H1 (cell line): ENCODE results near the gene GON4L. TPM values are rescaled to one million over a fixed set of nuclear protein-coding genes. Genes with fewer than 3 reads are reported as not detected.

Experiments
- CTCF ChIA-PET: fragments of 300-600 bp; sonication (Branson Sonifier 250); formaldehyde crosslinking; loops from one replicate; lab custom pipeline; 2021; ENCODE audit not compliant: partially characterized antibody; lab: Charles Lee
- POLR2A ChIA-PET: fragments of 300-600 bp; sonication (Branson Sonifier 250); formaldehyde crosslinking; loops from one replicate; lab custom pipeline; 2021; ENCODE audit warnings: inconsistent platforms; ENCODE audit not compliant: partially characterized antibody; lab: Charles Lee
- DNase-seq, 2 experiments: peaks; one replicate each; pipeline versions ENCODE4 v3.0.0 to v3.0.0-alpha.2; 2010 to 2022; ENCODE audit warnings: low spot score in 2 of 2, low read depth in 1 of 2, mixed read lengths in 1 of 2
- FAIRE-seq: peaks from 2 replicates; lab custom pipeline; 2011; peaks lifted over from hg19 to GRCh38; lab: Jason Lieb, UNC
- H2AFZ ChIP-seq: 2 replicates; pipeline ENCODE4 v1.8.1; 2012; ENCODE audit warnings: low read length, inconsistent platforms
- H2AK5ac ChIP-seq: 2 replicates; pipeline ENCODE4 v1.6.1; 2013; ENCODE audit warnings: low read depth, low read length
- H2BK120ac ChIP-seq: replicated peaks from 2 replicates; pipeline ENCODE3; 2013; ENCODE audit warnings: low read depth, low read length, inconsistent platforms
- H2BK12ac ChIP-seq: 2 replicates; pipeline ENCODE4 v1.6.1; 2013; ENCODE audit warnings: low read depth, low read length
- H2BK15ac ChIP-seq: 2 replicates; pipeline ENCODE4 v1.6.1; 2013; ENCODE audit warnings: low read length
- H2BK20ac ChIP-seq: 2 replicates; pipeline ENCODE4 v1.6.1; 2013; ENCODE audit warnings: low read length
- H2BK5ac ChIP-seq: 2 replicates; pipeline ENCODE4 v1.6.1; 2013; ENCODE audit warnings: low read depth, low read length
- H3K14ac ChIP-seq: 2 replicates; pipeline ENCODE4 v1.6.1; 2013; ENCODE audit warnings: inconsistent platforms; ENCODE audit not compliant: insufficient read length
- H3K18ac ChIP-seq: 2 replicates; pipeline ENCODE4 v1.6.1; 2013; ENCODE audit warnings: low read length; ENCODE audit errors: extremely low read depth
- H3K23ac ChIP-seq: 2 replicates; pipeline ENCODE4 v1.6.1; 2013; ENCODE audit warnings: inconsistent platforms; ENCODE audit not compliant: insufficient read length
- H3K23me2 ChIP-seq: 2 replicates; pipeline ENCODE4 v1.6.1; 2013; ENCODE audit warnings: low read depth, low read length
- H3K27ac ChIP-seq: 2 replicates; pipeline ENCODE4 v1.6.1; 2011; ENCODE audit warnings: low read depth, low read length, inconsistent platforms
- H3K27me3 ChIP-seq, 4 experiments: replicated peaks in 1 of 4; 1 replicate in 1 of 4; 2 replicates in 3 of 4; pipeline versions ENCODE4 v1.6.1 to v1.8.1; 2011 to 2013; ENCODE audit warnings: low read length in 3 of 4, mild to moderate bottlenecking in 3 of 4, inconsistent platforms in 2 of 4, mixed read lengths in 2 of 4, moderate library complexity in 1 of 4; ENCODE audit not compliant: control insufficient read depth in 3 of 4, insufficient read depth in 3 of 4; ENCODE audit errors: extremely low read depth in 1 of 4
- H3K36me3 ChIP-seq, 4 experiments: 2 replicates each; pipeline versions ENCODE4 v1.6.1 to v1.8.1; 2011 to 2013; ENCODE audit warnings: mild to moderate bottlenecking in 4 of 4, low read length in 3 of 4, moderate library complexity in 2 of 4, control low read depth in 1 of 4, inconsistent platforms in 1 of 4; ENCODE audit not compliant: insufficient read depth in 4 of 4, control insufficient read depth in 2 of 4
- H3K4ac ChIP-seq: replicated peaks from 2 replicates; pipeline ENCODE3; 2013; ENCODE audit warnings: low read length, low read depth, mixed read lengths, inconsistent platforms; ENCODE audit not compliant: insufficient read length
- H3K4me1 ChIP-seq, 4 experiments: replicated peaks in 1 of 4; 1 replicate in 1 of 4; 2 replicates in 3 of 4; pipeline versions ENCODE4 v1.6.1 to v1.8.1; 2011 to 2013; ENCODE audit warnings: low read length in 3 of 4, inconsistent platforms in 2 of 4, mixed read lengths in 1 of 4; ENCODE audit not compliant: insufficient read depth in 4 of 4, control insufficient read depth in 3 of 4
- H3K4me2 ChIP-seq, 2 experiments: 2 replicates each; pipeline versions ENCODE4 v1.6.1 to v1.8.1; 2011 to 2013; ENCODE audit warnings: low read depth in 2 of 2, low read length in 2 of 2, control low read depth in 1 of 2, inconsistent platforms in 1 of 2, mild to moderate bottlenecking in 1 of 2; ENCODE audit not compliant: insufficient read depth in 1 of 2
- H3K4me3 ChIP-seq, 4 experiments: fragments of 200-600, 300-600 bp in 1 of 4; sonication (generic), shearing (Covaris generic), sonication (Bioruptor Twin) in 1 of 4; 2 replicates each; pipeline versions ENCODE4 v1.5.1 to v1.8.1; 2011 to 2016; ENCODE audit warnings: low read length in 4 of 4, low read depth in 3 of 4, control low read depth in 2 of 4, inconsistent platforms in 2 of 4, mild to moderate bottlenecking in 2 of 4, mixed read lengths in 1 of 4, moderate library complexity in 1 of 4; ENCODE audit not compliant: insufficient read depth in 2 of 4; ENCODE audit errors: extremely low read depth in 1 of 4
- H3K56ac ChIP-seq: replicated peaks from 2 replicates; pipeline ENCODE3; 2013; ENCODE audit warnings: low read depth, mild to moderate bottlenecking, mixed read lengths, low read length, inconsistent platforms; ENCODE audit not compliant: insufficient read length
- H3K79me1 ChIP-seq: 2 replicates; pipeline ENCODE4 v1.6.1; 2013; ENCODE audit warnings: low read depth, low read length, control low read depth
- H3K79me2 ChIP-seq, 2 experiments: 2 replicates each; pipeline versions ENCODE4 v1.6.1 to v1.8.1; 2012 to 2013; ENCODE audit warnings: low read length in 2 of 2, mild to moderate bottlenecking in 2 of 2, inconsistent platforms in 1 of 2; ENCODE audit not compliant: insufficient read depth in 2 of 2, control insufficient read depth in 1 of 2
- H3K9ac ChIP-seq, 4 experiments: replicated peaks in 1 of 4; 1 replicate in 1 of 4; 2 replicates in 3 of 4; pipeline versions ENCODE4 v1.6.1 to v1.8.1; 2011 to 2013; ENCODE audit warnings: low read depth in 3 of 4, low read length in 3 of 4, control low read depth in 2 of 4, mild to moderate bottlenecking in 2 of 4, moderate library complexity in 2 of 4, inconsistent platforms in 1 of 4; ENCODE audit errors: extremely low read depth in 1 of 4
- H3K9me3 ChIP-seq, 2 experiments: 2 replicates each; pipeline versions ENCODE4 v1.6.1 to v1.8.1; 2012 to 2013; ENCODE audit warnings: mild to moderate bottlenecking in 2 of 2, moderate library complexity in 2 of 2, control low read depth in 1 of 2, inconsistent platforms in 1 of 2, low read depth in 1 of 2, low read length in 1 of 2, mixed read lengths in 1 of 2; ENCODE audit not compliant: insufficient read depth in 2 of 2
- H4K20me1 ChIP-seq, 2 experiments: replicated peaks in 1 of 2; 2 replicates each; pipeline versions ENCODE3 to v1.8.1; 2011 to 2013; ENCODE audit warnings: inconsistent platforms in 2 of 2, low read length in 2 of 2, mild to moderate bottlenecking in 1 of 2; ENCODE audit not compliant: insufficient read depth in 2 of 2, control insufficient read depth in 1 of 2
- H4K5ac ChIP-seq: 2 replicates; pipeline ENCODE4 v1.6.1; 2013; ENCODE audit warnings: low read length, low read depth, mixed read lengths, inconsistent platforms; ENCODE audit not compliant: insufficient read length
- H4K8ac ChIP-seq: 2 replicates; pipeline ENCODE4 v1.8.0; 2013; ENCODE audit warnings: mild to moderate bottlenecking, moderate library complexity, low read length, inconsistent platforms; ENCODE audit not compliant: insufficient read depth; ENCODE audit errors: extremely low read depth
- H4K91ac ChIP-seq: replicated peaks from 2 replicates; pipeline ENCODE3; 2013; ENCODE audit warnings: low read length, mixed read lengths, inconsistent platforms; ENCODE audit not compliant: insufficient read length
- CHD2 ChIP-seq: IDR thresholded peaks from 2 replicates; pipeline ENCODE4 v1.6.1; 2012; ENCODE audit warnings: low read length, improper control_type of control experiment
- JUN ChIP-seq: IDR thresholded peaks from 2 replicates; pipeline ENCODE4 v1.6.1; 2011; ENCODE audit warnings: low read depth, mild to moderate bottlenecking, improper control_type of control experiment, low read length
- KDM4A ChIP-seq: IDR thresholded peaks from one replicate; pipeline ENCODE4 v1.7.1; 2012; ENCODE audit warnings: low read depth, mild to moderate bottlenecking, moderate library complexity, low read length, inconsistent platforms; ENCODE audit not compliant: severe bottlenecking
- NANOG ChIP-seq: IDR thresholded peaks from 2 replicates; pipeline ENCODE4 v1.6.1; 2011; ENCODE audit warnings: low read length, low read depth, mild to moderate bottlenecking, inconsistent platforms; ENCODE audit not compliant: insufficient read depth, poor library complexity, severe bottlenecking
- POLR2A ChIP-seq, 2 experiments: IDR thresholded peaks; 1 replicate in 1 of 2; 2 replicates in 1 of 2; pipeline ENCODE4 v1.6.1; 2011; ENCODE audit warnings: low read depth in 2 of 2, low read length in 2 of 2, mild to moderate bottlenecking in 2 of 2; ENCODE audit errors: control extremely low read depth in 1 of 2
- RFX5 ChIP-seq: IDR thresholded peaks from 2 replicates; pipeline ENCODE4 v1.6.1; 2011; ENCODE audit warnings: low read depth, low read length, improper control_type of control experiment, borderline replicate concordance
- RNF2 ChIP-seq: fragments of 200-900, 300-1000 bp; sonication (generic); IDR thresholded peaks from 2 replicates; pipeline ENCODE4 v1.7.1; 2016; ENCODE audit warnings: borderline replicate concordance, low read depth, mild to moderate bottlenecking, antibody characterized with exemption, low read length; ENCODE audit not compliant: poor library complexity, severe bottlenecking; ENCODE audit errors: missing control alignments
- SAP30 ChIP-seq: fragments of 300-600 bp; sonication (generic); IDR thresholded peaks from 2 replicates; pipeline ENCODE4 v1.7.1; 2012; ENCODE audit warnings: low read length, moderate library complexity, mild to moderate bottlenecking, inconsistent platforms; ENCODE audit not compliant: insufficient read depth, insufficient replicate concordance
- SIN3A ChIP-seq, 2 experiments: IDR thresholded peaks in 1 of 2; conservative IDR thresholded peaks in 1 of 2; 2 replicates each; pipeline ENCODE4 v1.6.1; 2011 to 2012; ENCODE audit warnings: low read length in 2 of 2, improper control_type of control experiment in 1 of 2, low read depth in 1 of 2, mild to moderate bottlenecking in 1 of 2
- SUZ12 ChIP-seq: fragments of 200-600 bp; sonication (generic); IDR thresholded peaks from 2 replicates; pipeline ENCODE4 v1.6.1; 2012; ENCODE audit warnings: mild to moderate bottlenecking, inconsistent platforms, low read length, moderate library complexity, mixed read lengths
- WGBS, 2 experiments: shearing (Covaris generic) in 1 of 2; methylation state at CpG; one replicate each; pipeline versions ENCODE4 v1.1.6 to v1.1.7; 2013 to 2015; ENCODE audit warnings: low lambda C conversion rate in 2 of 2, mixed read lengths in 2 of 2, inconsistent platforms in 1 of 2, low coverage in 1 of 2, missing lambda C conversion rate in 1 of 2; ENCODE audit not compliant: insufficient replicate concordance in 2 of 2, insufficient coverage in 1 of 2, insufficient read length in 1 of 2; ENCODE audit errors: extremely low coverage in 1 of 2, missing lambda C conversion rate in 1 of 2; 5-methylcytosine and 5-hydroxymethylcytosine counted together
- polyA plus RNA-seq, 7 experiments: library from polyadenylated mRNA; depleted of rRNA in 3 of 7; stranded (reverse) in 5 of 7; unstranded in 2 of 7; fragments of >200 nt in 5 of 7; fragments of 200-250 nt in 2 of 7; gene quantifications; 1 replicate in 5 of 7; 2 replicates in 1 of 7; 4 replicates in 1 of 7; pipeline versions ENCODE4 v1.2.1 to v1.2.3, GENCODE V29; 2011 to 2013; ENCODE audit warnings: missing spikeins in 2 of 7, mixed read lengths in 2 of 7
- total RNA-seq: library from RNA; stranded (reverse); fragmentation: NEBNext Ultra II Directional; extraction: Animal tissue kit (Norgen Biotek cat#: 25700); gene quantifications from 2 replicates; pipeline ENCODE4 v1.2.1, GENCODE V29; 2021
- TF ChIP-seq, protein P1 (sequence below), 3 experiments: IDR thresholded peaks; 1 replicate in 2 of 3; 2 replicates in 1 of 3; pipeline versions ENCODE4 v1.5.1 to v1.6.1; 2011; ENCODE audit warnings: low read length in 3 of 3, mild to moderate bottlenecking in 3 of 3, inconsistent platforms in 2 of 3, low read depth in 1 of 3, moderate library complexity in 1 of 3; ENCODE audit not compliant: insufficient read depth in 1 of 3; ENCODE audit errors: control extremely low read depth in 1 of 3

GON4L gene
- total and polyA plus RNA-seq, 2 of the 8 experiments (the other 6 are each of a cell fraction or from before 2014, with no cell fraction given): 26.2 to 52.1 TPM

GRCh38 chr1:155777582-155777981 lies 79.4 kb downstream of the GON4L start:
- Histone ChIP-seq H3K79me2 (no peaks in the 10 kb centered on the region), H2BK20ac (no peak overlapping the region), H3K27ac (no peak overlapping the region), H4K8ac (no peak overlapping the region), H3K4me1 (no peaks in the 10 kb centered on the region), H3K23me2 (no peaks in the 10 kb centered on the region), H3K4me2 (no peak overlapping the region), H2AFZ (no peak overlapping the region), H3K9me3 (no peaks in the 10 kb centered on the region), H3K14ac (no peak overlapping the region), H3K27me3 (no peaks in the 10 kb centered on the region), H2AK5ac (no peak overlapping the region), H3K18ac (no peak overlapping the region), H3K79me1 (no peaks in the 10 kb centered on the region), H4K91ac (no peak overlapping the region), H3K4ac (no peak overlapping the region), H4K5ac (no peak overlapping the region), H4K20me1 (no peaks in the 10 kb centered on the region), H3K56ac (no peak overlapping the region), H2BK120ac (no peak overlapping the region), H2BK5ac (no peak overlapping the region), H3K9ac (no peak overlapping the region), H3K4me3 (no peak overlapping the region), H2BK15ac (no peak overlapping the region), H3K23ac (no peak overlapping the region), H3K36me3 (peaks cover 5 to 45% (median 23%) of the 10 kb centered on the region in 4 experiments; a peak in 6 of 8 replicates), H2BK12ac (no peak overlapping the region)
- POLR2A ChIA-PET: no interaction called here
- CTCF ChIA-PET: no interaction called here
- 94% methylated on average over 3 of the region's 3 CpGs; no CpG with 5 or more reads in 1 of the 2 experiments for WGBS, 2 experiments
- FAIRE-seq (no peak), DNase-seq (no peak)
- TF ChIP-seq, protein P1, sequence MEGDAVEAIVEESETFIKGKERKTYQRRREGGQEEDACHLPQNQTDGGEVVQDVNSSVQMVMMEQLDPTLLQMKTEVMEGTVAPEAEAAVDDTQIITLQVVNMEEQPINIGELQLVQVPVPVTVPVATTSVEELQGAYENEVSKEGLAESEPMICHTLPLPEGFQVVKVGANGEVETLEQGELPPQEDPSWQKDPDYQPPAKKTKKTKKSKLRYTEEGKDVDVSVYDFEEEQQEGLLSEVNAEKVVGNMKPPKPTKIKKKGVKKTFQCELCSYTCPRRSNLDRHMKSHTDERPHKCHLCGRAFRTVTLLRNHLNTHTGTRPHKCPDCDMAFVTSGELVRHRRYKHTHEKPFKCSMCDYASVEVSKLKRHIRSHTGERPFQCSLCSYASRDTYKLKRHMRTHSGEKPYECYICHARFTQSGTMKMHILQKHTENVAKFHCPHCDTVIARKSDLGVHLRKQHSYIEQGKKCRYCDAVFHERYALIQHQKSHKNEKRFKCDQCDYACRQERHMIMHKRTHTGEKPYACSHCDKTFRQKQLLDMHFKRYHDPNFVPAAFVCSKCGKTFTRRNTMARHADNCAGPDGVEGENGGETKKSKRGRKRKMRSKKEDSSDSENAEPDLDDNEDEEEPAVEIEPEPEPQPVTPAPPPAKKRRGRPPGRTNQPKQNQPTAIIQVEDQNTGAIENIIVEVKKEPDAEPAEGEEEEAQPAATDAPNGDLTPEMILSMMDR (IDR thresholded peaks at IDR 0.05; ENCODE audit: control extremely low read depth in 1 of 3, insufficient read depth in 1 of 3, low read depth in 1 of 3, low read length in 3 of 3): no peak
- TF ChIP-seq POLR2A (IDR thresholded peaks at IDR 0.05; ENCODE audit: control extremely low read depth in 1 of 2, low read depth in 2 of 2, low read length in 2 of 2) (no peak), NANOG (no peak), JUN (no peak), SIN3A (conservative IDR thresholded peaks at IDR 0.05 in 1 of 2, IDR thresholded peaks at IDR 0.05 in 1 of 2; ENCODE audit: low read depth in 1 of 2, low read length in 2 of 2) (no peak), RFX5 (no peak), SUZ12 (no peak), CHD2 (no peak), RNF2 (no peak), KDM4A (no peak), SAP30 (no peak)
